PC-9 (cell line): ENCODE measurements around the gene NDUFAF8.

Experiments
- CTCF ChIP-seq: fragments of 200-600 bp; sonication (generic); conservative IDR thresholded peaks from 2 replicates; pipeline ENCODE4 v1.6.1; 2017; ENCODE audit warnings: mixed run types, antibody characterized with exemption, mild to moderate bottlenecking, moderate library complexity
- EZH2 ChIP-seq: fragments of 200-600 bp; sonication (generic); IDR thresholded peaks from 2 replicates; pipeline ENCODE4 v1.8.0; 2017; ENCODE audit warnings: antibody characterized with exemption, low read depth

- TF ChIP-seq EZH2: no peak
- no peak for TF ChIP-seq CTCF
Measured at GRCh38 chr17:81200201-81200600, 38.9 kb upstream of the NDUFAF8 start.
